ENCODE results near the gene ANKRD22.

ANKRD22 gene

DNA sequence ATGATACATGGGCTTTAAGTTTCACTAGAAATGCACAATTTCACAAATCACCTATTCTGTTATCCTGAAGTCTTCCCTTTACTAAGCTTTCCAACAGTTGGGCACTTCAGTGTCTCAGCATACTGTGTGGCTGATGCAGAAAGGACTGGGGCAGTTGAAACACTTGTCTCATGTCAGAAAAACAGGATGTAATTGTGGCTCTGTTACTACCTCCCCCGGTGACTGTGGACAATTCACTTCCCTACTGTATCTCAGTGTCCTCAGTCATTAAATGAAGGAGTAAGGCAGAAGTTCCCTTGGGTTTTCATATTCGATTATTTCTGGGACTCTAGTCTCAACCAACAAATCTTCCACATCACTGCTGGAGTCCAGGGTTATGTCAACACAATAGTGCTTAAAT, 17.9 kb downstream of the ANKRD22 start:
- no peak for DNase-seq

DNA sequence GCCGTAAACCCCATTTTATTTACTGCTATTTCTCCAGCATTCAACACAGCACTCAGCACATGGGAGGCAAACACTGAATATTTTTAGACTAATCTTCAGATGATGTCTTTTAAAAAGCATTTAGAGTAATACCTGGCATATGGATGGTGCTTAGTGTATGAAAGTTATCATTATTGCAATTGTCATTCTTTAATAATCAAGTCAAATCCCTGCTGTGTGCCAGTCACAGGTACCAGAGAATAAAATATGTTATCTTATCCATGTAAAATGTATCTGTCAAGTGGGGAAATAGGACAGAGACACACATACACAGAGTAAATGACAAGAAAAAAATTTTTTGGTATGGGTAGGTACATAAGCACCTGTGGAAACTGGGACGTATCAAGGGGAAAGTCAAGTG, 18.5 kb downstream of the ANKRD22 start:
- no peak for DNase-seq

DNA sequence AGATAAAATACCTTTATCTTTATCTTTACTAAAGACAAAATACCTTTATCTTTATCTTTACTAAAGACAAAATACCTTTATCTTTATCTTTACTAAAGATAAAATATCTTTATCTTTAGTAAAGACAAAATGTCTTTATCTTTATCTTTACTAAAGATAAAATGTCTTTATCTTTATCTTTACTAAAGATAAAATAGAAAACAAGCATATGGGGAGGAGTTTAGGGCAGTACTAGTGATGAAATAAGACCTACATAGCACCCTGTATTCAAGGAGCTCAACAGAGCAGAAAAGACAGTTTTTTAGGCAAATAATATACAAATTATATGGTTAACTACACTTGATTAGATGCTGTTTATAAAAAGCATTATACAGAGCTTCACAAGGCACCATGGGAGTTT, 19.3 kb downstream of the ANKRD22 start:
- DNase-seq, result no peak

DNA sequence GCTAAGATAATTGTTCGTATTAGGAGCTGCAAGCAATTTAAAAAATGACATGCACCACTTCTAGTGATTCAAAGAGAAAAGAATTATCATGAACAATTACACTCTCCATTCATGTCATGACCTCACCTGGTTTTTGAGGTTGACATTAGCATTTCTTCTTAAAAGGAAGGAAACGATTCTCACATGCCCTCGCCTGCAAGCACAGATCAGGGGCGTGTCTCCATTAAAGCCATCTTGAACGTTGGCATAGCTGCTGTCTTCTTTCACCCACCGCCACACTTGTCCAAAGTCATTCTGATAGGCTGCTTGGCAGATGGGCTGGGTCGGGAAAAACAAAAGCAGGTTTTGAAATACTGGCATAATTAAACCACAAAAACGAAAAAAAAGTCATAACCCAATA, 19.9 kb downstream of the ANKRD22 start:
- peak; percentile 52 for DNase-seq

DNA sequence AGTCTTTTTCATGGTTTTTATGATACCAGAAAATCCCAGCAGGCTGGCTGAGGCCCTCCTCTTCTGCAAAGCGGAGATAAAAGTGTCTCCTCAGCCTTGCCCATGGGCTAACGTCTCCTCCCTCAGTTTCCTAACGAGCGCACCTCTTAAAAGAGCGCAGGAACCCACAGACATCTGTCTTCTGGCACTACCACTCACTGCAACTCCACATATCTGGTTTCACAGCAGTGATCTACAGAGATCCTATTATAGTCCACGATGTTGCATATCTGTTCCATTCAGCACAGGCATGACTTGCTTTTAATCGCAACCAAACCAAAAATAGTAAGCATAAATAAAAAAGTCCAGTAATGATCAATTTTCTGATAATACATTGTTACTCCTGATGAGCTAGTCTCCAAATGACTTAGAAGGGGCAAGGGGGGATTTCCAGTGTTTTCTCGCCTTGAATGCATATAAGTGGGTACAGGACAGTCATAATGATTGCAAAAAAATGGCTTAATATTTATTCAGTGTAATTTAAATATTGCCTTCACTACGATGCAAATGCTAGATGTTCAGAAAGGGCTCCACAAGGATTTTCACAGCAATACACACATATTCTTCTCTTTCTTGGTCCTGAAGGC, 20.9 kb downstream of the ANKRD22 start:
- DNase-seq, result no peak

DNA sequence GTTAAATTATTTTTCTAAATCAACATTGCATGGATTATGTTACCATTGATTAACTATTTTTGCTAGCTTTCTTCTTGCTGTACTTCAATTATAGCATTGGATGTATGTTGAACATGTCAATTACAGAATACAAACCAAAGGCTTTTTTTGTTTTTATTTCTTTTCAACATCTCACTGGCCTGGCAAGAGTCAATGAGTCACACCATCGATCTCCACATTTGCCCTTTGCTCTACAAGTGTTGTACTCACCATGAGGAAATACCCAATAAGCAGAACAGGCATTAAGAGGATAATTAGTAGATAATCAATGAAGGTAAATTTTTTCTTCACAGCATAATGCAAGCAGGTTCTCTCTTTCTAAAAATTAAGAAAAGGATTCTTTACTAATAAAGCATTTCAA, 23.3 kb downstream of the ANKRD22 start:
- no peak for DNase-seq

DNA sequence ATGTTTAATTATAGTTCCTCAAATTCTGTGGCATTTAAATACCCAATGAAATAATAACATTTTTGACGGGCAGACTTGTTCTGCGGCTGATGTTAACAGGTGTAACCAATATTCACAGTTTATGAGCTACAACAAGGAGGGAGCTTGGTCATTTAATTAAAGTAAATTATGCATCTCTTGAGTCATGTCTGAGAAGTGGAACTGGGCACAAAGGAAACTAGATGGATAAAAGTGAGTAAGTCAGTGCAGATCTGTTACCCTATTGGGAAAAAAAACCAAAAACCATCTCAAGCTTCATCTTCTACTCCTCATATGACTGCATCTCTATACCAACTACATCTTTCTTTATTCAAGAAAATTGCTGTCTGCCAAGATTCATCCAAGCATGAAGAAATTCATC, 24.0 kb downstream of the ANKRD22 start:
- DNase-seq, result no peak

DNA sequence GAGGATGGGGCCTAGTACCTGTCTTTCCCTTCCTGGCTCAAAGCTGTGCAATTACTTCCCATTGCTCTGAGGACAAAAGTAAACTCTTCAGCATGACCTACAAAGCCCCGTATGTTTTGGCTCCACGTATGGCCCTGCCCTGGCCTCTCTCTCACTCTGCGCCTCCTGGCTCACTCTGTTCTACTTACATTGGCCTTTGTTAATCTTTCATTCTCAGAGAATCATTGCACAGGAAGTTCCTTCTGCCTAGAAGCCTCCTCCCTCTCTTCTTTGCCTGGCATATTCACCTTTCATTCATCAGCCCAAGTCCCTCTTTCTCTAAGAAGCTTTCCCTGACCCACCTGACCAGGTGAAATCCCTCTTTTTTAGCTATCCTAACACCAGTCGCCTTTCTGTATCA, 25.3 kb downstream of the ANKRD22 start:
- DNase-seq, result no peak

DNA sequence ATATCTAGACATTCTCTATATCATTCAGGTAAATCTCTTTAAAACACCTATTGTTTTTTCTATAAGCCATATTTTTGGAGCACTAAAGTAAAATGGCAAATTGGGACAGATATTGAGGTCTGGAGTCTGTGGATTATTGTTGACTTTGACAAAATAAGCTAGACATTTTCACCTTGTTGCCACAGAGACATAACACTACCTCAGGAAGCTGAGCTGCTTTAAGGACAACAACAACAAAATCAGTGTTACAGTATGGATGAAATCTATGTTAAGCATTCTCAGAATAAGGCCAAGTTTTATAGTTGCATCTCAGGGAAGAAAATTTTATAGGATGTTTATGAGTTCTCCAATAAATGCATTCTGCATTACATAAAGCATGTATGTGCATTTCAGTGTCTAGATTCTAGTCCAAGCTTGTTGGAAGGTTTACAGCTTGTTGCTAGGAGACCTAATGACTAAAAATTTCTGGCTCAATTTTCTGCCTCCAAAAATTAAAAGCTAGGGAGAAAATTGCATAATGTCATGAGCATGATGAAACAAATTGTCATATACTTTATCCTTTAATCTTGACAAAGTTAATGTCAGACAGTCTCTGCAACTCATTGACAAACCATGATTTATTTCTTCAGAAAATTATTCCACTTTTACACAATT, 30.8 kb downstream of the ANKRD22 start:
- no peak for DNase-seq

DNA sequence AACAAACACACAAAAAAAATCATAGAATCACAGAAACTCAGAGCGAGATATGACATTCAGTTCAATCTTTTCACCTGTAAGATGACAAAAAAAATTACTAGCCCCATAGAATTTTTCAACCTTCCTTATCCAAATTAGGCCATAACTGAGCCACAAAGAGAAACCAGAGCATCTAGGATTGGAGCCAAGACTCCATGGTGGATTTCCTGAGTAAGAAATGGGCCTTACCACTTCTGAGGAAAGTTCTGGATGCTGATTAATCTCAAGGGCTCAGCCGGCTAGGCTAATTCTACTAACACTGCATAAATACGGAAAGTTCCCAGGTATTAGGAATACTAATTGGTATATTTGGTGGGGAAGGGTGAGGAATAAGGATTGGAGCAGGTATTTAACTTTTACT, 32.4 kb downstream of the ANKRD22 start:
- no peak for DNase-seq

DNA sequence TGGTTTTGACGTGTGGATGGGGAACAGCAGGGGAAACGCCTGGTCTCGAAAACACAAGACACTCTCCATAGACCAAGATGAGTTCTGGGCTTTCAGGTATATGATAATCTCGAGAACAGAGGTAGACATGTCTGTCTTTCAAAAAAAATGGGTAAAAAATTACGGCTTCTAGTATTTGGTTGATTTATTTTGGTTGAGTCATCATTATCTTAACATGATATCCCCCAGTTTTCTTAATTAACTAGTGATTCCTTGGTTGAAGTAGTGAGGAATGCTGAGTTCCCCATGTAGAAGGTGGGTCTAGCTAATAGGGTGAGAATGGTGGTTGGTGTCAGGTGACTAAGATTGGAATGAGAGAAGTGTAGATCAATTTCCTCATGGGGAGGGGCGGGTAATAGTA, 38.4 kb downstream of the ANKRD22 start:
- DNase-seq, result no peak

DNA sequence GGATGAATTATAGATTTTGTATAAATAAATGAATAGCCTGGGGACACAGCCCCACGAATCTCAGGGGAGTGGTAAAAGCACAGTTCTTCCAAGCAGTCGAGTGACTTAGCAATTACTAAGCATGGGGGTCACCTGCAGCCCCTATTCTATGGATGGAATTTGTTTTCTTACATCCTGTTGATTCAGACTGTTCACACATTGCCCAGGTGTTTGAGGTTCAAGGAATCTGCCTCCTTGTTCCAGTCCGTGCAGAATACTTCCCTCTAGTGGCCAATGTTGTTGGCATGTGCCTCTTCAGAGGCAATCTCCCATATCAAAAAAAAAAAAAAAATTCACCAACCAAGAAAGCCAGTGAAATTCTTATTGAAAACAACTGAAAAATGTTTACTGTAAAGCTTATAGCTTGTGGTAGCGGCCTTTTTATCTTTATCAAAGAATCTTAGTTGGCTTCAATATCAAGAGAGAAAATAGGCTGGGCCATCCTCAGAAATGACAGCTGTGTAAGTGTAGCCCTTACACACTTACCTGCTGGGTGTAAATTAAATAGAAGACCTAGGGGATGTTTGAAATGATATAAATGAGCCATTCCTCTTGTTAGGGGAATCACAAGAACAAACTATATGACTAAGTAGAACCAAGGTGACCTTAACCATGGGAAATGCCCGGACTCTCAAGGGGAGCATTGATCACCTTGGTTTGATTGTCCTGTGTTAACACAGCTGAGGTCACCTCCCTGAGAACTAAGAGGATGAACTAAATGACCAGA, 41.3 kb downstream of the ANKRD22 start:
- no peak for DNase-seq

DNA sequence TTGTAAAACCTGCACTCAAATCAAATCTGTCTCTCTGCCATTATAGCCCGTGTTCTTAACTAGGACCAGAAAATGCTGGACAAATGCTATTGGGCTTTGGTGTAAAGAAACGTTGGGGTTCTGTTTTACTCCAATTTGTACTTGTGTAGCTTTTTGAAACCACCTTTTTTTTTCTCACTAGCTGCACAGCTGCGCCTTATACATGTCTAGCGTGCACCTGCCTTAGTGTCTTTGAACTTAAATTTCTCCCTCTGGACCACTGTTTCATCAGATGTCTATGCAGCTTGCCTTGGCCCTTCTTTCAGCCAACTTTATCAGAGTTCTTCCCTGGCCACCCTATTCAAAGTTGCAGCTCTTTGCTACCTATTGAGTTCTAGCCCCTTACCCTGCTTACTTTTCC, 42.0 kb downstream of the ANKRD22 start:
- no peak for DNase-seq

DNA sequence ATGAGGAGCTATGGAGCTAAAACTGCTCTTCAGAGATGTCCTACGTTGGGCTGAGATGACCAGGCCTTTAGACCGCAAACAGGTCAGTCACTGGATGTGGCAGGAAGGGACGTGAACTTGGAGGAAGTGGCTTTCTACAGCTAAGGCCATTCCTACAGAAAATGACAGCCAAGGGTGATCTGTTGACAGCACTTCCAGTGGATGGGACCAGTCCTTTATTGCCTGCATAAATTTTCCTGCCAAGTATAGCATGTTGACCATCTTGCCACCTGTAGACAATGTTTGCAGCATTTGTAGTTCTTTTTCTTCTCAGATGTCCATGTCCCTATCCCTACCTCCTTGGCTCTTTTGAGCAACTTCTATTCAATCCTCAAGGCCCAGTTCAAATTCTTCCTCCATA, 45.7 kb downstream of the ANKRD22 start:
- DNase-seq, result no peak

DNA sequence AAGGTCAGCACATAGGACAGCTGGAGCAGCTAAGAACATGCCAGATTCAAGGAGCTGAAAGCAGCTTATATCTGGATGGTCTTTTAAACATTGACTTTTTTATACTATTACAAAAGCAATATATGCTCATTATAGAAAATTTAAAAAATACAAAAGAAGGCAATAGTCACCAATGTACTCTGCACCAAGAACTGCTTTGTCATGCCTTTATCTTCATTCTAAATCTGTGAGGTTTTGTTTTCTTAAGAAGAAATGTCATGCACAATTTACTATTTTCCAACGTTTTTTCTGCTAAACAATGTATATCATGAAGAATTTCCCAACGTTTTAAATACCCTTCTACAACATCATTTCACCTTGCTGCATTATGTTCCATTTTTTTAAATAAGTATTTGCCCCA, 46.3 kb downstream of the ANKRD22 start:
- DNase-seq, result no peak

DNA sequence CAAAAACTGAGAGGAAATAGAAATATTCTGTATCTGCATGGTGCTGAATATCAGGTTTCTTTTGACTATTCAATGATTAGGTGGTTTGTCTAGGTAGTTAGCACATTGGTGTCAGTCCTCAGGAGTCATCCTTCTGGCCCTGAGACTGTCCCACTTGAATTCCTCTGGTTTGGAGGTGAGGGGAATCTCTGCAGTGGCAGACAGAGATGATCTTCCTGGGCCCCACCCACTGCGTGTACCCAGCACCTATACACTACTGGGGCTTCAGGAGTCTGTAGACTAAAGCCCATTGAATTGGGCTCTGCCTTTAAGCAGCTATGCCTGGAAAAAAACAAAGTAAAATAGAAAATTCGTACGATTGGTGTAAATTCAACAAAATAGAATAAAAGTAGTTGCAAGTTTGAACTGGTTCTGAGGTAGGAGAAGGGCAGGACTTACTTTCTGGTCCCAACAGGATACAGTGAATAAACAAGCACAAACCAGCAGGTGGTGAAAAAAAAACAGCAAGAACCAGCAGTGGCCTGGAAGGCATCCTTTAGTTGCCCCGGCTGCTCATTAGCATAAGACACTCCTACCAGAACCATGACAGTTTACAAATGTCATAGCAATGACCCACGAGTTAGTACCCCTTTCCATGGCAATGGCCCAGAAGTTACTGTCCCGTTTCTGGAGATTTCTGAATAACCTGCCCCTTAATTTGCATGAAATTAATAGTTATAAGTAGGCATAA, 47.4 kb downstream of the ANKRD22 start:
- DNase-seq, result no peak

DNA sequence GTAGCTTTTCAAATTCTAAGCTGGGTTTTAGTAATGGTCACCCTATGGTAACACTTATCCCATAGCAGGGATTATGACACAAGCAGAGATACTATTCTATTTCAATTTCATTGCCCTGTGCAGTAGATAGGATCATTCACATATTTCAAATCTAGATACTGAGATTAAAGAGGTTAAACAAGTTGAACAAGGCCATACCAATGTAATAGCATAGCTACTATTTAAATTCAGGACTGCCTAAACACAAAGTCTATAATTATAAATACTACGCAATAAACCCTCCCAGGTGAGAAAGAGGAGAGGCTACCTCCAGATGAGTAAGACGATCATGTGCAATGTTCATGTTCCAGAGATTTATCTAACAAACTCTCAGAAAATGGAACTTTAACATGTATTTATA, 48.0 kb downstream of the ANKRD22 start:
- no peak for DNase-seq

DNA sequence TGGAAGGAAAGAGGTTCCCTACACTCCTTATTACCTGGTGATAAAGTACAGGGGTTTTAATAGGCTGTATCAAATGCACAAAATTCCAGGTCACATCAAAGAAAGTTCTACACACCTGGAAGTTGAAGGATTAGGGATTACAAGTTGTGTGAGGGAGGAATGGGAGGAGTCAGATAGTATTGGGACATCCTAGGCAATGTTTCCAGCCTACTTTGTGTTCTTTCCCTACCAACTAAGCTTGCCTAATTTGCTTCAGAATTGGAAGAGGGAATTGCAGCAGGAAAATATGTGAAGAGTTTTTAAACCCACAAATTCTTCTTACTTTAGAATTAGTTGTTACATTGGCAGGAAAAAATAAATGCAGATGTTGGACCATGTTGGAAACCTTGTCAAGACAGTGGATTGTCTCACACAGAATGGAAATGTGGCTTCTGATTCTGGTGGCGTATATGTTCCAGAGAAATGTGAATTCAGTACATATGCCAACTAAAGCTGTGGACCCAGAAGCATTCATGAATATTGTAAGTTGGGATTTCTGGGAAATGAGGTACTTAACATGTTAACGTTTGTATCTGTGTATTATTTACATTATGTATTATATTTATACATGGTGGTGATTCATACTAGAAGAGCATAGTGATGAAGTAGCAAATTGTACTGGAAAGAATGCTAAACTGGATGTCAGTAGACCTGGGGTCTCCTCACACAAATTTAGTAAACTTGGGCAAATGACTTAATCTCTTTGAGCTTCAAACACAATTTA, 48.9 kb downstream of the ANKRD22 start, which contains the start of gene LIPM:
LIPM (plus strand) TSS at position 208 of the 763 bp plus-strand sequence; CDS start at position 375, 167 bp downstream.
- no peak for DNase-seq

DNA sequence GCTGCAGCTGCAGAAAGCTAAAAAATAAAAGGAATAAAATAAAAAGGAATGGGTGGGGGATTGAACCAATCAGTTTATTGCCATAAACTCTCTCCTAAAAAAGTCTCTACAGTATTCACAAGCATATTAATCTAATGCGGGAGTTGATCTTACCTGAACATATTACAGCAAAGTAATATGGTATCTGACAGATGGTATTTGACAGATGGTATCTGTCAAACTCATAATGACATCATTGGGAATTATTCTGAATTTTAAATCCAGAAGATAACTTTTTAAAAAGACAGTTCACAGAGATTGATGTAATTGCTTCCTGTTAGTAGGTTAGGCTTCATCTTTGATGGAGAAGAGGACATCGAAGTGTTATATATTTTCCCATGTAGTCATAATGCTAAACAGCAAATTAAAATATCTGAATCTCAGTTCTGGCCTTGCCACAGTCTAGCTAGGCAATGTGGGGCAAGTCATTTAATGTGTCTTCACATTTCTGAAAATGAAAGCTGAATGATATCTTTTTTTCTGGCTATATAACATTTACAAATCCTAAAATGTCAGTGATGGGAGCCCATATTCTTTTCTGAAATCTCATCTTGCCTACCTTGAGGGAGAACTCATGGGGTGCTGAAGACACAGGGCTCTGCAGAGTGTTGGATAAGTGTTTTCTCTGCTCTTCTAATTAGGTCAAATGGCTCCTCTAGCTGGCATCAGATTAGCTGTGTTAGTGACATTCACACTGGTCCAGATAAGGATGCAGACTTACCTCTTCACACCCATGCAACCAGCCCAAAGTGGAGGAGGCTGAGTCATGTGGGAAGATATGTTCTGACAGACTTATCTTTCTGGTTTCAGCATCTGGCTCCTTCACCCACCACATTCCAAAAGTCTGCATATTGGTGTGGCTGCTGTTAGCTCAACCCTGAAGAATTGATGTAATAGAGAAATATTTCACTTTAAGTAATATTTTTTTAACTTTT, 51.2 kb downstream of the ANKRD22 start:
- DNase-seq, result peak; percentile 43

DNA sequence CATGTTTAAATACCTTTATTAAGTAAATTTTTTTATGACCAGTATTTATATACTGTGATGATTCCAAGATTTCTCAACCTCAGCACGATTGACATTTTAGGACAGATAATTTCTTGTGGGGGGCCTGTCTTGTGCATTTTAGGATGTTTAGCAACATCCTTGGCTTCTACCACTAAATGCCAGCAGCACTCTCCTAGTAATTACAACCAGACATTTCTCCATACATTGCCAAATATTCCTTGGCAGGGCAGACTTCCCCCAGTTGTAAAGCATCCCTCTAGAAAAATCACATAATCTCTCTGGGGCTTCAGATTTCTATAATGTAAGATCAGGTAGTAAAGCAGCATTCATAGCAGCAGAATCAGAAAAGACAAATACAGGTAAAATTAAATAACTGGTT, 56.9 kb downstream of the ANKRD22 start:
- no peak for DNase-seq

DNA sequence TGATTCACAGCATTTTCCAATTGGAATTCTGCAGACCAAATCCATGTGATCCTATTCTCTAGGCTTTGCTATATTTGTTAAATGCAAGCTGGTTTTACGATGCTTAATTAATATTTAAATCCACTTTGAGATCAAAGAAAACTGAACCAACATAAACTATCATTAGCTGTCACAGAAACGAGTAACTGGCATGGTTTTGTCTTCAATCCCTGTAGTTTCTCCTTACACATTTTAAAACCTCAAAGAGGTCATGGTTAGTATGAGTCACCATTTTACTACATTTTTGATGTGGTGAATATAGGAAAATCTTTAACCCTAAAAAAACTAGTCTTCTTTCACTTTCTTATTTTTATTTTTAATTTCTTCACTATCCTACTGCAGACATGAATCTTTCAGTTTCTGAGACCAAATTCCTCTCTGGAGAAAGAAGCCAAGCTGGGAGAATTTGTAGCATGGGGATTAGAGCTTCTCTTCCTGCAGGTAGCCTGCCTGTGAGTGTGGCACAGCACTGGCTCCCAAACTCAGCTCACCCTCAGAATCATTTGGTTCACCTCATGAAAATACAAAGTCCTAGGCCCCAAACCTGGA, 57.8 kb downstream of the ANKRD22 start:
- DNase-seq, result no peak
